ENCODE results near the gene TEX261. TPM values are rescaled to one million over a fixed set of nuclear protein-coding genes. Genes with fewer than 3 reads are reported as not detected.

TEX261 gene
- total RNA-seq, 6 donors from 2014 or later, result 10.9 to 68.3 (median 33.8) TPM

GRCh38 chr2:70965506-70965905, 29.2 kb downstream of the TEX261 start:
- H3K36me3 ChIP-seq, result no peaks in the 10 kb centered on the region
- DNase-seq (no peak), ATAC-seq (ENCODE audit: low FRiP score in 2 of 2) (no peak)
- H3K27ac ChIP-seq, result no peak overlapping the region
- 67 to 74% methylated on average over 14 of the region's 14 CpGs for WGBS, 2 donors
- TF ChIP-seq POLR2AphosphoS5 (IDR thresholded peaks at IDR 0.05) (no peak), POLR2A (IDR thresholded peaks at IDR 0.05) (no peak), EP300 (IDR thresholded peaks at IDR 0.05) (no peak), CTCF (IDR thresholded peaks at IDR 0.05) (no peak)
- peaks cover 0 to 7% (median 4%) of the 10 kb centered on the region in 4 donors for H3K27me3 ChIP-seq
- H3K4me1 ChIP-seq, result peaks cover 5 to 11% (median 8%) of the 10 kb centered on the region in 4 donors
- peak overlapping the region in 2 of 4 donors; percentile 34 to 56 for H3K4me3 ChIP-seq
- H3K9me3 ChIP-seq, result no peaks in the 10 kb centered on the region

- TF ChIP-seq CTCF (IDR thresholded peaks at IDR 0.05) (peak; percentile 76 to 85 (median 84)), POLR2A (IDR thresholded peaks at IDR 0.05) (no peak)
- no peaks in the 10 kb centered on the region for H3K36me3 ChIP-seq
- H3K4me1 ChIP-seq, result peaks cover 5 to 11% (median 8%) of the 10 kb centered on the region in 4 donors
- no peaks in the 10 kb centered on the region for H3K9me3 ChIP-seq
- DNase-seq, result peak; percentile 63 to 90
- peak; percentile 39 to 89 for ATAC-seq (ENCODE audit: low FRiP score in 2 of 2)
- H3K27me3 ChIP-seq, result peaks cover 0 to 7% (median 4%) of the 10 kb centered on the region in 4 donors
- 5 to 7% methylated on average over 32 to 53 of the region's 59 CpGs for WGBS, 2 donors
- H3K27ac ChIP-seq, result no peak overlapping the region
- H3K4me3 ChIP-seq, result peak overlapping the region; percentile 34 to 56 (median 46)
These were observed 29.9 kb downstream of the TEX261 start for GRCh38 chr2:70964596-70965386.

- DNase-seq, result no peak
- TF ChIP-seq POLR2AphosphoS5 (IDR thresholded peaks at IDR 0.05), result no peak
- no peak for TF ChIP-seq CTCF (IDR thresholded peaks at IDR 0.05)
- no peak for TF ChIP-seq EP300 (IDR thresholded peaks at IDR 0.05)
- no peak for TF ChIP-seq POLR2A (IDR thresholded peaks at IDR 0.05)
- Histone ChIP-seq H3K4me1 (peaks cover 5 to 11% (median 8%) of the 10 kb centered on the region in 4 donors), H3K27ac (no peak overlapping the region), H3K9me3 (no peaks in the 10 kb centered on the region), H3K27me3 (peaks cover 0 to 7% (median 4%) of the 10 kb centered on the region in 4 donors), H3K36me3 (no peaks in the 10 kb centered on the region), H3K4me3 (no peak overlapping the region)
- no peak for ATAC-seq (ENCODE audit: low FRiP score in 2 of 2)
- 58 to 60% methylated on average over 4 of the region's 4 CpGs for WGBS, 2 donors
These were observed 30.5 kb downstream of the TEX261 start for GRCh38 chr2:70964133-70964532.

- TF ChIP-seq POLR2AphosphoS5 (IDR thresholded peaks at IDR 0.05) (no peak), CTCF (IDR thresholded peaks at IDR 0.05) (no peak), EP300 (IDR thresholded peaks at IDR 0.05) (no peak), POLR2A (IDR thresholded peaks at IDR 0.05) (no peak)
- Histone ChIP-seq H3K27me3 (peaks cover 0 to 7% (median 4%) of the 10 kb centered on the region in 4 donors), H3K36me3 (no peaks in the 10 kb centered on the region), H3K4me3 (no peak overlapping the region), H3K4me1 (peaks cover 5 to 11% (median 8%) of the 10 kb centered on the region in 4 donors), H3K27ac (no peak overlapping the region), H3K9me3 (no peaks in the 10 kb centered on the region)
- DNase-seq (peak in 1 of 2 donors; percentile 63), ATAC-seq (ENCODE audit: low FRiP score in 2 of 2) (no peak)
- 70 to 73% methylated on average over 17 to 18 of the region's 18 CpGs for WGBS, 2 donors
These were observed 31.5 kb downstream of the TEX261 start for GRCh38 chr2:70962885-70963878.
